Panc1 (cell line): ENCODE measurements around the gene INSYN2B. TPM values are rescaled to one million over a fixed set of nuclear protein-coding genes. Genes with fewer than 3 reads are reported as not detected.

ENCODE experiments used
- ATAC-seq: fragments of 200-7000 bp; cut with Tn5 transposase; 2 replicates; pipeline ENCODE4 v1.9.1; 2020; ENCODE audit warnings: mild to moderate bottlenecking, moderate library complexity
- BruUV-seq: library from RNA; stranded (reverse); fragments of 400-500 nt; replicated peaks from 2 replicates; lab custom pipeline; 2021; lab: Mats Ljungman, UMichigan
- CTCF ChIA-PET: fragments of 300-600 bp; sonication (Branson Sonifier 250); formaldehyde crosslinking; loops from one replicate; lab custom pipeline; 2022; ENCODE audit warnings: antibody characterized with exemption; lab: Charles Lee
- POLR2A ChIA-PET: fragments of 300-600 bp; sonication (Branson Sonifier 250); formaldehyde crosslinking; loops from one replicate; lab custom pipeline; 2022; ENCODE audit warnings: antibody characterized with exemption; lab: Charles Lee
- DNase-seq: peaks from one replicate; pipeline ENCODE4 v3.0.0-alpha.2; 2010; ENCODE audit warnings: low read depth, low spot score
- H3K27ac ChIP-seq: 2 replicates; pipeline ENCODE4 v1.5.1; 2011; ENCODE audit warnings: mild to moderate bottlenecking, low read length, inconsistent platforms
- H3K27me3 ChIP-seq: fragments of 200-500 bp; sonication (Bioruptor generic); 2 replicates; pipeline ENCODE4 v1.6.0; 2014; ENCODE audit warnings: low read length, inconsistent platforms; ENCODE audit not compliant: control insufficient read depth, insufficient read depth
- H3K36me3 ChIP-seq: fragments of 200-500 bp; sonication (Bioruptor generic); 2 replicates; pipeline ENCODE4 v1.5.1; 2014; ENCODE audit warnings: inconsistent platforms, mild to moderate bottlenecking, low read length, moderate library complexity; ENCODE audit not compliant: control insufficient read depth, insufficient read depth
- H3K4me1 ChIP-seq: 2 replicates; pipeline ENCODE4 v1.5.1; 2011; ENCODE audit warnings: inconsistent platforms, mild to moderate bottlenecking, low read length, moderate library complexity; ENCODE audit not compliant: control insufficient read depth, insufficient read depth
- H3K4me3 ChIP-seq, 2 experiments: 2 replicates each; pipeline ENCODE4 v1.5.1; 2011 to 2012; ENCODE audit warnings: low read depth in 2 of 2, low read length in 2 of 2, mild to moderate bottlenecking in 2 of 2, inconsistent platforms in 1 of 2, moderate library complexity in 1 of 2
- H3K9me3 ChIP-seq: fragments of 200-500 bp; sonication (Bioruptor generic); 2 replicates; pipeline ENCODE4 v1.5.1; 2014; ENCODE audit warnings: low read depth, mild to moderate bottlenecking, inconsistent platforms, low read length, moderate library complexity; ENCODE audit not compliant: control insufficient read depth, insufficient read depth
- CTCF ChIP-seq: fragments of 450-650 bp; IDR thresholded peaks from 2 replicates; pipeline ENCODE4 v1.5.1; 2017; ENCODE audit warnings: mild to moderate bottlenecking
- POLR2AphosphoS5 ChIP-seq: IDR thresholded peaks from 2 replicates; pipeline ENCODE4 v1.6.1; 2012; ENCODE audit warnings: mild to moderate bottlenecking, low read depth, low read length, moderate library complexity
- REST ChIP-seq, 2 experiments: IDR thresholded peaks; 2 replicates each; pipeline ENCODE4 v1.6.1; 2011 to 2012; ENCODE audit warnings: low read depth in 2 of 2, control low read depth in 1 of 2, low read length in 1 of 2, mild to moderate bottlenecking in 1 of 2, moderate library complexity in 1 of 2; ENCODE audit not compliant: insufficient read depth in 1 of 2
- SIN3A ChIP-seq: IDR thresholded peaks from 2 replicates; pipeline ENCODE4 v1.6.1; 2012; ENCODE audit warnings: low read depth, mild to moderate bottlenecking, low read length, moderate library complexity, borderline replicate concordance; ENCODE audit not compliant: insufficient read depth
- TCF7L2 ChIP-seq: IDR thresholded peaks from 2 replicates; pipeline ENCODE4 v1.6.1; 2011; ENCODE audit warnings: mild to moderate bottlenecking, low read depth, low read length, inconsistent platforms
- in situ Hi-C: cut with HindIII; loops from 2 replicates; pipeline ENCODE4 v1.10.0; 2016; ENCODE audit warnings: low sequenced_read_pairs, low pct_unique_long_range_greater_than_20kb
- intact Hi-C: fragments of 100-400 bp; cut with micrococcal nuclease; formaldehyde crosslinking; loops from one replicate; pipeline ENCODE4 v1.10.0; 2022; ENCODE audit not compliant: unreplicated experiment
- total RNA-seq: library from RNA; stranded (reverse); gene quantifications from one replicate; pipeline ENCODE4 v1.2.1, GENCODE V29; 2021; ENCODE audit not compliant: unreplicated experiment

INSYN2B gene
- total RNA-seq, 1 experiment from 2014 or later: 0.28 TPM

- Histone ChIP-seq H3K9me3 (no peaks in the 10 kb centered on the region), H3K27ac (no peak overlapping the region), H3K36me3 (no peaks in the 10 kb centered on the region), H3K27me3 (no peaks in the 10 kb centered on the region), H3K4me3 (no peak overlapping the region), H3K4me1 (no peaks in the 10 kb centered on the region; the same call in 1 of the 2 replicates)
- in situ Hi-C loops: no loop called here
- BruUV-seq: no TSS peak
- ATAC-seq (no peak), DNase-seq (no peak)
- TF ChIP-seq REST (IDR thresholded peaks at IDR 0.05; ENCODE audit: insufficient read depth in 1 of 2, low read depth in 2 of 2, low read length in 1 of 2) (no peak), CTCF (no peak), POLR2AphosphoS5 (no peak), SIN3A (no peak), TCF7L2 (no peak)
- intact Hi-C loops: no loop called here
- CTCF ChIA-PET: no interaction called here
- POLR2A ChIA-PET: interaction anchor here (0.7 kb wide), 1 partner anchor 112 kb away, joined by 7 read pairs; no protein-coding TSS in a partner anchor
These were observed 86.7 kb downstream of the INSYN2B start for GRCh38 chr5:169893571-169893970.

GRCh38 chr5:169893010-169893409, 87.3 kb downstream of the INSYN2B start:
- ATAC-seq (no peak), DNase-seq (no peak)
- intact Hi-C loops (no loop called here), in situ Hi-C loops (no loop called here)
- Histone ChIP-seq H3K9me3 (no peaks in the 10 kb centered on the region), H3K27me3 (no peaks in the 10 kb centered on the region), H3K4me3 (no peak overlapping the region), H3K27ac (no peak overlapping the region), H3K4me1 (no peaks in the 10 kb centered on the region; the same call in 1 of the 2 replicates), H3K36me3 (no peaks in the 10 kb centered on the region)
- TF ChIP-seq POLR2AphosphoS5 (no peak), CTCF (no peak), SIN3A (no peak), TCF7L2 (no peak), REST (IDR thresholded peaks at IDR 0.05; ENCODE audit: insufficient read depth in 1 of 2, low read depth in 2 of 2, low read length in 1 of 2) (no peak)
- ChIA-PET POLR2A (interaction anchor here (0.7 kb wide), 1 partner anchor 113 kb away, joined by 7 read pairs; no protein-coding TSS in a partner anchor), CTCF (no interaction called here)
- BruUV-seq: no TSS peak
